ENCODE measurements around the gene DIP2C.
"Not testable (repeated sequence)": the region's sequence is repeated elsewhere in the genome, so short reads cannot be mapped to it uniquely, and the experiment has no call there.

DIP2C gene

DNA sequence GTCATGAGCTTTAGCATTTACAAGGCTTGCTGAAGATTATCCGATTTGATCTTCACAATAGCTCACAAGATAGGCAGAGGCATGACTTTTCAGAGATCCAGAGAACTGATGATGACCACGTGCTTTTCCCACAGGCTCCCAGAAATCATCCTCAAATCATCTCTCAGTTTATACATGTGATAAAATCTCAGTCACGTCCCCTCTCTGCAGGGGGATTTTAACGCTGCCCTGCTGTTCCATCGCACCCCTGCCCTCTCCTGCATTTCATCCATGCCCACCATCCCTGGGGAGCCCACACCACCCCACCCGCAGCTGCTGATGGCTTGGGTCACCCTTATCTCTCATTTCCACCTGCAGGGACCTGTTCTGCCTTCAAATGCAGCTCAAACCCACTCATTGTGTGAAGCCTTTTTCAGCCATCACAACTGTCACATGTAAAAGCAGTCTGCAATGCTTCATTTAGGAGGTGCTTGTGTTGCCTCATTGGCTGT lies 141.8 kb downstream of the DIP2C start:
- FAIRE-seq = no peak

DNA sequence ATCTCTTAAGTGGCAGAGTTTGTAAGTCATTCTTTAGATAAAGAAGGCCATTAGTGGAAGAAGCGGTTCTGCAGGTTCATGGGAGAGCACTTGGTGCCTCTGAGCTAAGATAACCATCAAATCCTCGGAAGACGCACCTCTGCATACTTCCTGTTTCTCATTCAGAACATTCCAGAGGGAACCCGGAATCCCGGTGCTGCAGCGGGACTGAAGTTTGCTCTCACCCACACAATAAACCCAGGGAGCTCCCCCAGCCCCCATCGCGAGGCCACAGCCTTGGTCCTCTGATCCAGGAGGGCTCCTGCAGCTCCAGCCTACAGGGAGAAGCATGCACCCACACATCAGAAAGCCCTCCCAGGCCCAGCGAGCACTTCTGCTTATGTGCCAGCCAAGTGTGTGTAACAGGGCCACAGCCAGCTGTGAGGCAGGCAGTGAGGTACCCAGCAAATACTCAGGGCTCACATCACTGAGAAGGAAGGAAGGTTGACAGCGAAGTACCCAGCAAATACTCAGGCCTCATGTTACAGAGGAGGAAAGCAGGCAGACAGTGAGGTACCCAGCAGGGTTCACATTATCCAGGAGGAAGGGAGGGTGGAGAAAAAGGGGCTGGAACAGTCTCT lies 142.4 kb downstream of the DIP2C start:
- no peak for FAIRE-seq

DNA sequence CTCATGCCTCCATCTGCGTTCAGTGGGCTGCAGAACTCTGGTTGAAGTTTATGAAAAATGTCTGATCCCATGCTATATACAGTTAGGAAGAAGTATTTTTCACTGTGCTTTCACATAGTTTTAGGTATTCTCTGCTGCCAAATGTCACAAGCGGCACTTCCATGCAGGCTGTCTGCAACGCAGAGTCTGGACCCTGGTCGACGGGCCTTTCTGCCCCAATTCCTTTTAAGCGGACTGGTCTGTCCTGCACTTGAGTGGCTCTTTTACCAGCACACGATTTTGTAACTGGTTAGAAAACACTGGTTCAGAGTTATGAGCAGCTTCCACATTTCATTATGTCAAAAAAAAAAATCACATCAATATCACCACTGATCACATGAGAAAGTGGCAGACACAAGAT lies 143.0 kb downstream of the DIP2C start:
- no peak for FAIRE-seq

DNA sequence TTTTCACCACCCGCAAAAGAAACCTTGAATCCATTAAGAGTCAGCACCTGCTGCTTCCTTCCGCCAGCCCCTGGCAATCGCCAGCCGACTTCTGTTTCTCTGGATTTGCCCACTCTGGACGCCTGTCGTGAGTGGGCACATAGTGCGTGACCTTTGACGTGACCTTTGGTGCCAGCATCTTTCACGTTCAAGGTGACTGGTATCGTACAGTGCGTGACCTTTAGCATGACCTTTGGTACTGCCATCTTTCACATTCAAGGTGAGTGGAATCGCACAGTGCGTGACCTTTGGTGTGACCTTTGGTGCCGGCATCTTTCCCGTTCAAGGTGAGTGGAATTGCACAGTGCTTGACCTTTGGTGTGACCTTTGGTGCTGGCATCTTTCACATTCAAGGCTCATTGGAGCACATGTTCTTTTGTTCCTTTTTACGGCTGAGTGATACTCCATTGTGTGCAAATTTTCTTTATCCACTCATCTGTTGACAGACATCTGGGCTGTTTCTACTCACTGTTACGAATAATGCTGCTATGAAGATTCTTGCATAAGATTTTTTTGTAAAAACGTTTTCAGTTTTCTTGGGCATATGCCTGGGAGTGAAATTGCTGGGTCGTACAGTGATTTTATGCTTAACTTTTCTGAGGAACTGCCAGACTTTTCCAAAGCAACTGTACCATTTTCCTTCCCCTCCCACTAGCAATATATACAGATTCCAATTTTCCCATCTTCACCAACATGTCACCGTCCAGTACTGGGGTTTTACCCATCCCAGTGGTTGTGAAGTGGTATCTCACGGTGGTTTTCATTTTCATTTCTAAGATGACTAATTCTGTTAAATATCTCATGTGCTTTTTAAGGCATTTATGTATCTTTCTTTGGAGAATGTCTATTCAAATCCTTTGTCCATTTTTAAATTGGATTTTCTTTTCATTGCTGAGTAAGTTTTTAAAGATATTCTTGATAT lies 145.3 kb downstream of the DIP2C start:
- FAIRE-seq = no peak

DNA sequence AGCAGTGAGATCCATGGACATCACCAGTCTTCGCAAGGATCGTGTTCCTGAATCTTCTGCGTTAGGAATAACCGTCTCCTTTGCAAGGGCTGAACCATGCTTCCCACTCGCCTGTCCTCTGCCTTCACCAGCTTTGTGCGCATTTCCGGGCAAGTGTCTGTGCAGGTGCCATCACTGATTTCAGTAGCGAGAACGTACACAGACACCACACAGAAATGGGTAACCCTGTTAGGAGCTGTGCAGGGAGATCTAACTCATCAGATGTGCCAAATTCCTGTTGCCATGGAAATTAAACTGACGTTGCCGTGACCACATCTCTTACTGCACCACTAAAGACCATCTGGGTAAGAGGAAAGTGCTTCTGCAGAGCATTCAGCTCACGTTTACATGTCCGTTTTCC lies 146.3 kb downstream of the DIP2C start:
- no peak for FAIRE-seq

DNA sequence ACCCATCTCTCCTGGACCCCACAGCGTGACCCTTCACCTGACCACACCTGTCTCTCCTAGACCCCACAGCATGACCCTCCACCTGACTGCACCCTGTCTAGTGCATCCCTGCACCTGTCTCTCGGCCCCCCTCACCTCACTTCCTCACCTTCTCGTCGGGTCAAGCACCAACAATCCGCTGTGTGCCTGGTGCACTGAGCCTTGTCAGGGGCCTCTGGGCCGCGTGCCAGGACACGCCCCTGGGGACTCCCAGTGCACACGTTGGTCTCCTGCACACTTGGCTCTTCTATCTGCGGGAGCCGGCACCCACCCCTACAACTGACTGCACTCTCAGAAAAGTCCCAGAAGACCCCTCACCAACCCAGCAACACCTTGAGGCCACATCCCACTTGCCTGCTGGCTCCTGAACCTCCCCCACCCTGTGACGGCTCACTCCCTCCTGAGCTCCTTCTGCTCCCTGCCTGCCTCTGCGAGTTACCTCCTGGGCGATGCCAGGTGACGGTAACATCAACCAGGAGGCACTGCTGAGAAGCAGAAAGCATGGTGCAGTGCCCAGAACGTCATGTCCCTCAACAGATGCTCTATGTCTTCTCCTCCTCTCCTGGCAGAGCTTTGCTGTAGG lies 147.6 kb downstream of the DIP2C start:
- no peak for FAIRE-seq

DNA sequence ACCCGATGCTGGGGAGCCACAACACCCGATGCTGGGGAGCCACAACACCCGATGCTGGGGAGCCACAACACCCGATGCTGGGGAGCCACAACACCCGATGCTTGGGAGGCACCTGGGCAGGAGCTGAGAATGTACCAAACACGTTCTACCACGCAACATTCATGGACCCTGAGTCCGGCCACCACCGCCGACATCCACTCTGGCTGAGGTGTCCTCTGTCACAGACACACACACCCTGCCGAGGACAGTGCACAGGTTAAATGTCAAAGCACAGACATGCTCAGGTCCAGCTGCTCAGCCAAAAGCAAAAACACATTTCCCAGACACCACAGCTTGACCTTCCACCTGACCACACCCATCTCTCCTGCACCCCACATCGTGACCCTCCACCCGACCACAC lies 148.4 kb downstream of the DIP2C start:
- FAIRE-seq = no peak

DNA sequence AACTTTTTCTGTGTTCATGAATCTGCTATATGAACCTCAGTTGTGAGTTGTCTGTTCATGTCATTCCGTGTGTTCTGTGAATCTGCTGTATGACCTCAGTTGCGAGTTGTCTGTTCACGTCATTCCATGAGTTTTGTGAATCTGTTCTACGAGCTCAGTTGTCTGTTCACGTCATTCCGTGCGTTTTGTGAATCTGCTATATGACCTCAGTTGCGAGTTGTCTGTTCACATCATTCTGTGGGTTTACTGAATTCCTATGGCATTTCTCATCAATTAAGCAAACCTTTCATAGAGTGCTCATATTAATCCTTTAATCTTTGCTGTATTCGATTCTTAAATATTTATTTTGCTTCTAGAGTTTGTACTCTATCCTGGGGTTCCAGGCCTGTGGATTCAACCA lies 150.6 kb downstream of the DIP2C start:
- no peak for FAIRE-seq

DNA sequence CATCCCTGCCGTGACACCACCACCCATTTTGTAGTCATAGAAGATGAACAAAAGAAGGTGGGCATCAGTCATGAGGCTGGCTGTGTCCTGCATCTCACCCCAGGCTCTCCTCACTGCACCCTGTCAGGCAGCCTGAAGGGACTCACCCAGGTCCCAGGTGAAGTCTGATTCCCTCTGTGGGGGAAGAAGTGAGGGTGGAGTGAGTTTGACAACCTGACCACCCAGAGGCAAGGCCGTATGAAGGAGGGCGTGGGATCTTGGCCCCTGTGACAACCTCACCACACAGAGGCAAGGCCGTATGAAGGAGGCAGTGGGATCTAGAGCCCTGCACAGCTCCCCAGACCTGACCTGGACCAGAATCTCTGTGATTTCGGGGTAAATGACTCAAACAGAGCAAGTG lies 152.5 kb downstream of the DIP2C start:
- FAIRE-seq = no peak

DNA sequence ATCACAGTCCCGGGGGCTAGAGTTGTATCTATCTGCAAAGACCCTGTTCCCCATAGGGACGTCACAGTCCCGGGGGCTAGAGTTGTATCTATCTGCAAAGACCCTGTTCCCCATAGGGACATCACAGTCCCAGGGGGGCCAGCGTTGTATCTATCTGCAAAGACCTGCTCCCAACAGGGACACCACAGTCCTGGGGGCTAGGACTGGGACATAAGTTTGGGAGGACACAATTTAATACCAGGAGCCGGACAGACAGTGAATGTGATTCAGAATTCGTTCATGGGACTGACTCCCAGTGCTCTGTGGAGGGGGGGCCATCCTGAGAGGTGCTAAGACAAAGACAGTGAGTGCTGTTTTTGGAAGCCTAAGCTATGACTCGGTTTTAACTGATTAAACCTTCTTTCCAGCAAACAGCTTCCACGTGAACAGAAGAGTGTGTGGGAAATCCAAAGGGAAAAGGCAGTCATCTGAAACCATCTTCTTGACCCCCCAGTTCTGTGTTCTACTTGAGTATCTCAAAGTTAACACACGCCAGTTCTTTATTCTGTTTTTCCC lies 153.0 kb downstream of the DIP2C start:
- no peak for FAIRE-seq

DNA sequence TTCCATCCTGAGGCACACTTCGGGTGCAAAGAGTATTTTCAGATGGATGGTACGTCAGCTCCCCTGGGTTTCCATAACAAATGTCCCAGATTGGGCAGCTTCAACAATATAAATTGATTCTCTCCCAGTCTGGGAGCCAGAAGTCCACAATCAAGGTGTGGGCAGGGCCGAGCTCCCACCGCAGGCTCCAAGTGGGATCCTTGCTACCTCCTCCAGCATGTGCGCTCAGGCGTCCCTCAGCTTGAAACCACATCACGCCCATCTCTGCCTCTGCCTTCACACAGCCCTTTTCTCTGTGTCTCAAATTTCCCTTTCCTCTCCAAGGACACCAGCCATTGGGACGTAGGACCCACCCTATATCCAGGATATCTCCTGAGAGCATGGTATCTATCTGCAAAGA lies 153.5 kb downstream of the DIP2C start:
- FAIRE-seq = no peak

DNA sequence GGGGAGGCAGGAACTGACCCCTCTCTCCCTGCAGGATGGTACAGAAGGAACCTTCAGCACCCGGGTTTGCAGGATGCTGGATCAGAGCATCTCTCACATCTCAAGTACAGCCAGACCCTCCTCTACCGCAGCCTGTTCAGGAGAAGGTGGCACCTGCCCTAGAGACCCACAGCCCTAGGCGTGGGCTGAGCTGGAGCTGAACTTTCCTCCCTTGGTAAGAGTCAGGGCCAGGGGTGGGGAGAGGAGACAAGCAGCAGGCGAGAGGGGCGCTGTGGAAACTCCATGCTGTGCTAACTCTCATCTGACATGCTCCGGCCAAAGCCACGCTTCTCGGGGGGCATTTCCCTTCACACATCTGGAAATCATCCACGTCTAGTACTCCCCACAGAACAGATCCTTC lies 154.4 kb downstream of the DIP2C start:
- no peak for FAIRE-seq

DNA sequence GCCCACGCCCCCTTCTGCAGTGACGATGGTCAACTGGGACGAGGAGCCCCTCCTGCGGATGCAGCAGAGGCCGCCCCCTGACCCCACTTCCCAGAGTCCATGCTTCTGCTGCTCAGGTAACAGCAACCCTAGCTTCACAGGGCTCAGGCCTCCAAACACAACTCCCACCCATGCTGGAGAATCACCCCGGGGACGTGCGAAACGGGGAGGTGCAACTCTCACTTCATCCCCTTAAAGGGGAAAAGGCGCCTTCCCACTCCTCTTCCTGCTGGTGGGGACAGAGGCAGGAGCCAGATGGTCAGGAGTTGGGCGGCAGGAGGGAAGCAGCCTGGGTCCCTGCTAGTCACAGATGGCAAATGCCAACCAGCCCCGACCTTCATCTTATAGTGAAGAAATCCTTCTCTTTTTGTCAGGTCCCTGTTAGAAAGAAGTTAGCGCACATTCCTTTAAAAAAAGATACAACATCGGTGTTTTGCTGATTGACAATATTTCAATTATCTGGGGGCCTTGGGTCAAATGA lies 155.4 kb downstream of the DIP2C start:
- FAIRE-seq = no peak

DNA sequence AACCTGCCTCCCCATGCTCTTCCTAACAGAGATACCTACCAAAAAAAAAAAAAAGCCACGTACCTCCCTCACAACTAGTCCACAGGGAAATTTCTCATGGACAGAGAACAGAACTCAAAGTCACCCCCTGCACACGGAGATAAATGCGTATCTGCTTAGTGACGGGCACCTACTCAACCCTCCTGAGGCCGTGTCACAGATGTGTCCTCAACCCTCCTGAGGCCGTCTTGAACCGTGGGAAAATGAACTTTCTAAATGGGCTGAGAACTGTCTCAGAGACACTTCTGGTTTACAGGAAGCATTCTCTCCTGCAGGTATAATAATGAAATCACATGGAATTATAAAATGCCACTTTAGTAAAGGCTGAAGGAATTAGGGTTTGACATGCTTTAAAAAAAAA lies 155.9 kb downstream of the DIP2C start:
- no peak for FAIRE-seq

DNA sequence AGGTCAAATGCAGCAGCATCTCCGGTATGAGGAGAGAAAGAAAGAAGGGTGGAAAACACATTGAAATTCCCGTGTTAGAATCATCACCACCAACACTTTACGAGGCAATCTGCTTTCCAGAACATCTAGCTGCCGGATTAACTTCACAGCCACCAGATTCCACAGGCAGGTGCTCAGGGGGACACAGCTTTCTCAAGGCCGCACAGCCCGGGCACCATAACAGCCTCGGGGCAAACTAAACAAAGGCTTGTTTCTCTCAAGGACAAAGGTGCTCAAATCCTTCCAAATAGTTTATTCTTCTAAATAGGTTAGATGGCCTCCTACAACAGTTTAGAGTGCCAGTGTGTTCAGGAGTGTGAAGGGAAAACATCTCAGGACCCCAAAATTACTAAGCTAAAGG lies 156.3 kb downstream of the DIP2C start:
- FAIRE-seq = no peak

DNA sequence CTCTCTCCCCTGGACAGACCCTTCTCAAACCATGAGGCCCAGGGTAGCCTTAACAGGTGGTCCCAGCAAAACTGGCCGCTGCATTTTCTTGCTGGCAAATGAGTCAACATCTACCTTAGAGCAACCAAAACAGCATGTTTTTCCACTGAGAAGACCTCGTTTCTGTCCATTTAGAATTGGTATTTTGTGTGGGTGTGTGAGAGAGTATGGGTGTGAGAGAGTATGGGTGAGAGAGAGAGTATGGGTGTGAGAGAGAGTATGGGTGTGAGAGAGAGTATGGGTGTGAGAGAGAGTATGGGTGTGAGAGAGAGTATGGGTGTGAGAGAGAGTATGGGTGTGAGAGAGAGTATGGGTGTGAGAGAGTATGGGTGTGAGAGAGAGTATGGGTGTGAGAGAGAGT lies 157.1 kb downstream of the DIP2C start:
- FAIRE-seq = not testable (repeated sequence)

DNA sequence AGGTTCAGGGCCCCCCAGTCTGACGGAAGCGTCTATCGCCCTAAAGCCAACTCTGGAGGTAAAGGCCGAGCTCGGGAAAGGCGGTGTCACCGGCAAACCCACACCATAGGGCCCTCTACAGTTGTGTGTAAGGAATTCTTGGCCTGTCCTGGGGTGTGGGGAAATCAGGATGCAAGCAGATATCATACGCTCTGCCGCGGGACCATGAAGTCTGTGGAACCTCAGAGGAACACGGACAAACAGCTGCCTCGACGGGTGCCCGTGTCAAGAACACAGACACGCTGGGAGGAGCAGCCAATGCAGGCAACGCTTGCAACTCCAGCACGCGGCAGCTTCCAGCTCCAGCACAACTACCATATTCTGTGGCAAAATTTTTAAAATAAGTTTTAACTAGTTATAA lies 157.9 kb downstream of the DIP2C start:
- FAIRE-seq = no peak

DNA sequence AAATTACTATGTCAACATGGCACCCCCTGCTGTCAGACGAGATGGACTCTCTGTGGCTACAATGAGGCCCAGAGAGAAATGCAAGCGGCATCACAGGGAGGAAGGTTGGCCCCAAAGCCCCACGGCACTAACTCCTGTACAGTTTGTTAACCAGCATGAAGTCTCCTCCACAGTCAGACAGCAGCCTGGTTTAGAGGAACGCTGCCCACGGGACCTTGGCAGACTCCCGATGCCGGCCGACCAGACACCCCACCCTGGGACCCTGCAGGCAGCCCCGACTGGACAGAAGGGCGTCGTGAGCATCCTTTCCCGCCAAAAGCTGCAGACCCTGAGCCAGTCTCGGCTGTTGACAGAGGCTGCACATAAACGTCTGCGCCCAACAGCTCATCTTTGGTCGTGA lies 158.8 kb downstream of the DIP2C start:
- no peak for FAIRE-seq

DNA sequence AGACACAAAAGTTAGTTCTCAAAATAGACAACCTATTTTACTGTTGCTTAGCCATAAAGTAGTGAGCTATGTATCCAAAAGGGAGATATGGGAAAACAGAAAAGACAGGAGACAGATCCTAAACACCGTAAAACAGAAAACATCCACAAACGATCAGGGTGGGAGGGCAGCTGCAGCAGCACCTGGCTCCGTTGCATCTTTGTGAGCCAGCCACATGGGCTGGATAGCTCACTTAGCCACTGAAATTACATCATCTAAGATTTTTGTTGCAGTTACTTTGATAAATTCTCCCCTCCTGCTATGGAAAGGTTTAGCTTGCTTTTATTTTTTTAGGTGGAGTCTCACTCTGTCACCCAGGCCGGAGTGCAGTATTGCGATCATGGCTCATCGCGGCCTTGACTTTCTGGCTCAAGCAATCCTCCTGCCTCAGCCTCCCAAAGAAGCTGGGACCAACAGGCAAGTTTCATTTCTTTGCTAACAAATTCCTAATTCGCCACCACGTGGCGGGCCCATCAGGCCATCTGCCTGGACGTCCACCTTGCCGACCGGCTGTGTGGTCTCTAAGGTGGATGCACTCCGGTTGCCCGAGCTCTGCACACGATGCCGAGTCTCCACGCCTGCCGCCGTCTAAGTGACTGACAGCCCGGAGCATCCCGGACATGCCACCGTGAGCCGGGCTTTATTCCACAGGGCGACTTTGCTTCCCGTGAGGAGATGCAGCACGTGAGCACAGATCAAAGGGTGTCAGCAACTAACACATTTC lies 159.8 kb downstream of the DIP2C start:
- FAIRE-seq = no peak

DNA sequence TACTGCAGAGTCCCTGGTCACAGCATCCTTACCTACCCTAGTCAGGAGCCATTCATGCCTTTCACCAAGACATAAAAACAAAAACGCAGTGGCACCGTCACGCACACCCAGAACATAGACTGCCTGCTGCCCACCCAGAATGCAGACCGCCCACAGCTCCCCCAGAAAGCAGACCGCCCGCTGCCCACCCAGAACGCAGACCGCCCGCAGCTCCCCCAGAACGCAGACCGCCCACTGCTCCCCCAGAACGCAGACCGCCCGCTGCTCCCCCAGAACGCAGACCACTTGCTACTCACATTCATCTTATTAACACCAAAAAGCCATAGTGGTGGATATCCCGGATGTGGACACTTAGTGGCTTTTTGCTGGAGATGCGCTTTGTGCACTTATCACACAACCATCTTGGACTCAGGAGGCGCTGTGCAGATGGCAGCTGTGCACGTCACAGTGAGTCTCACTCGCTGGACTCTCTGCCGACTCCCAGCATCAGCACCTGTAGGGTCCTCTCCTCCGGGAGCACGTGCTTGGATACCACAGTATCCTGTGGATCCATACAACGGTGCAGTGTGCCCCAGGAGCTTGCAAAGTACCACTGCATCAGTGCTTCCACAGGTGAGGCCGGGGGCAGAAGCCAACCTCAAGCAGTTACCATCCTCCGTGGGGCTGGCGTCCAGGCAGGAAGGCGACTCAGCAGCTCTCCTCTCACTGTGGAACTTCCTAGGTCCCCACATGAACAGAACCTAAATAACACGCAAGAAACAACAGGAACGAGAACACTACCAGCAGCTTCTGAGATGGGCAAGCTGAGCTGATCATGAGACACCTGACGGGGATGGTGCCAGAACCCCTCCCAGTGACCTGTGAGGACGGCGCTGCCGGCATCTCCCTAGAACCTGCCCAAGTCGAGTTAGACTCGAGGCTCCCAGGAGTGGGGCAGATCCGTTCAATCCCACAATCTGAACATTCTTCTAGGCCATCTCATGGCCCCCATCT lies 161.0 kb downstream of the DIP2C start:
- FAIRE-seq = no peak

DNA sequence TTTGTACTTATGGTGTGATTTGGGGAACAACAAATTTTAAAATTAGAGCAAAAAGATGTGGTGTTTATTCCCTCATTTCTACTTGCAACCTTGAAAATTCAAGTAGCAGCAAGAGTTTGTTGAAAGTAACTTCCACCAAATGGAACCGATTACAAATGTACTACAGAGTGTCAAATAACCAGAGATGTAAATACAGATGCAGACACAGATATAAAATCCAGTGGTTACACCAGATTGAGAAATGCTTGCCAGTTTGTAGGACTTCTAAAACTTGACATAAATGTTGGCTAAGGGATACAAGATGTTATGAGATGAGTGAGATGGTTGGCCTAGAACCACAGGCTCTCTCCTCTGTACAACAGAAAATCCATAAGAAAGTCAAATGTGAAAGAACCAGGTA lies 162.1 kb downstream of the DIP2C start:
- FAIRE-seq = no peak

Data from colon (tissue), 2 donors.